ENCODE results near the gene GNAQ.
"Not testable (repeated sequence)": the region's sequence is repeated elsewhere in the genome, so short reads cannot be mapped to it uniquely, and the experiment has no call there.

Gene GNAQ

GRCh38 chr9:77877976-77878375 lies 153.6 kb downstream of the GNAQ start:
- DNase-seq (ENCODE audit: low read depth): no peak

GRCh38 chr9:77876590-77876989 lies 155.0 kb downstream of the GNAQ start:
- DNase-seq (ENCODE audit: low read depth): no peak

- DNase-seq (ENCODE audit: low read depth): no peak
Measured at GRCh38 chr9:77876091-77876490, 155.5 kb downstream of the GNAQ start.

- no peak for DNase-seq (ENCODE audit: low read depth)
Measured at GRCh38 chr9:77872863-77873262, 158.7 kb downstream of the GNAQ start.

- no peak for DNase-seq (ENCODE audit: low read depth)
Measured at GRCh38 chr9:77872177-77872576, 159.4 kb downstream of the GNAQ start.

GRCh38 chr9:77871483-77871882 lies 160.1 kb downstream of the GNAQ start:
- no peak for DNase-seq (ENCODE audit: low read depth)

- DNase-seq (ENCODE audit: low read depth): no peak
Measured at GRCh38 chr9:77866878-77867277, 164.7 kb downstream of the GNAQ start.

- DNase-seq (ENCODE audit: low read depth): no peak
Measured at GRCh38 chr9:77865385-77866047, 166.1 kb downstream of the GNAQ start.

- no peak for DNase-seq (ENCODE audit: low read depth)
Measured at GRCh38 chr9:77864211-77864889, 167.3 kb downstream of the GNAQ start.

GRCh38 chr9:77863638-77864037 lies 168.0 kb downstream of the GNAQ start:
- DNase-seq (ENCODE audit: low read depth): not testable (repeated sequence)

- DNase-seq (ENCODE audit: low read depth): not testable (repeated sequence)
Measured at GRCh38 chr9:77860953-77861352, 170.7 kb downstream of the GNAQ start.

GRCh38 chr9:77857513-77858259 lies 173.9 kb downstream of the GNAQ start:
- DNase-seq (ENCODE audit: low read depth): no peak

- DNase-seq (ENCODE audit: low read depth): no peak
Measured at GRCh38 chr9:77856615-77857014, 175.0 kb downstream of the GNAQ start.

GRCh38 chr9:77854916-77855311 lies 176.7 kb downstream of the GNAQ start:
- no peak for DNase-seq (ENCODE audit: low read depth)

- DNase-seq (ENCODE audit: low read depth): no peak
Measured at GRCh38 chr9:77854258-77854915, 177.2 kb downstream of the GNAQ start.

GRCh38 chr9:77853716-77854115 lies 177.9 kb downstream of the GNAQ start:
- DNase-seq (ENCODE audit: low read depth): no peak

- no peak for DNase-seq (ENCODE audit: low read depth)
Measured at GRCh38 chr9:77851882-77852595, 179.6 kb downstream of the GNAQ start.

GRCh38 chr9:77848897-77849296 lies 182.7 kb downstream of the GNAQ start:
- no peak for DNase-seq (ENCODE audit: low read depth)

- no peak for DNase-seq (ENCODE audit: low read depth)
Measured at GRCh38 chr9:77848404-77848803, 183.2 kb downstream of the GNAQ start.

GRCh38 chr9:77847626-77848025 lies 184.0 kb downstream of the GNAQ start:
- no peak for DNase-seq (ENCODE audit: low read depth)

- no peak for DNase-seq (ENCODE audit: low read depth)
Measured at GRCh38 chr9:77847059-77847499, 184.5 kb downstream of the GNAQ start.

GRCh38 chr9:77844415-77844814 lies 187.2 kb downstream of the GNAQ start:
- DNase-seq (ENCODE audit: low read depth): no peak
